ENCODE results near the gene DCPS. TPM values are rescaled to one million over a fixed set of nuclear protein-coding genes. Genes with fewer than 3 reads are reported as not detected.
A peak's percentile ranks its signal among the peaks of the same experiment; 100 is the strongest.

DCPS gene
- total and polyA plus RNA-seq, 2 of the 4 experiments (the other 2 are of a cell fraction), result 19.7 to 34.8 TPM

DNA sequence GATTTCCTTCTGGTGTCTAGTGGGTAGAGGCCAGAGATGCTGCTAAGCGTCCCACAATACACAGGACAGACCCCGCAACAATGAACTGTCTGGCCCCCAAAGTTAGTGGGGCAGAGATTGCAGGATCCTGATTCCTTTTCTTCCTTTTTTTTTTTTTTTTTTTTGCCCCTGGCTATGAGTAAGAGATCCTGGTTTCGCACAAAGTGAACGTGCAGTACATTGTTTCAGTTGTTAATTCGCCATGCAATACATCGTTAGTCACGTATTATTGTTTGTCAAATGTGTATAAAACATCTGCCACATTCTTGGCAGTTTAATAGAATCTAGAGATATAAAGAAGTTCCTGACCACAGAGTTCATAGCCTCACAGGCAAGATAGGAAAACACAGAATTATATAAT lies 71.9 kb downstream of the DCPS start:
- BruUV-seq (replicated peaks), result no TSS peak
- H4K5ac ChIP-seq (ENCODE audit: low read depth, low read length), result peak overlapping the region; percentile 72

More for the DNA sequence above, 71.9 kb downstream of the DCPS start:
- H3K4me2 ChIP-seq (ENCODE audit: low read depth, low read length), result peak overlapping the region; percentile 86
- no peaks in the 10 kb centered on the region for H3K36me3 ChIP-seq (ENCODE audit: control insufficient read depth, insufficient read depth, low read length)
- H2AFZ ChIP-seq (replicated peaks; ENCODE audit: low read length, poor library complexity), result no peak overlapping the region
- 0 out of 2 replicates have a peak overlapping the region, but pooled peaks have one; percentile 20 for H3K9ac ChIP-seq (ENCODE audit: low read depth, low read length)
- no peak overlapping the region for H4K8ac ChIP-seq (ENCODE audit: low read depth in 2 of 2, low read length in 2 of 2)
- H3K23ac ChIP-seq (ENCODE audit: low read depth, low read length), result no peak overlapping the region; the same call in 1 of the 2 replicates
- no peaks in the 10 kb centered on the region for H3K9me3 ChIP-seq (ENCODE audit: control insufficient read depth, insufficient read depth, low read length)
- no peak overlapping the region for H2BK15ac ChIP-seq (ENCODE audit: low read depth, low read length)
- H3K4me3 ChIP-seq (ENCODE audit: insufficient read depth, low read depth, low read length), result no peak overlapping the region
- H3K79me1 ChIP-seq (ENCODE audit: low read depth in 1 of 2, low read length in 2 of 2), result peaks cover 21 to 38% of the 10 kb centered on the region in 2 experiments
- peaks cover 7% of the 10 kb centered on the region for H3K4me1 ChIP-seq (ENCODE audit: control insufficient read depth, insufficient read depth, low read length)
- dilution Hi-C loops (cut with HindIII; ENCODE audit: low sequenced_read_pairs, unreplicated experiment) (no loop called here), intact Hi-C loops (cut with micrococcal nuclease) (no loop called here), in situ Hi-C loops (cut with MboI; ENCODE audit: low sequenced_read_pairs) (no loop called here)
- no peak overlapping the region for H2BK5ac ChIP-seq (ENCODE audit: low read depth, low read length, poor library complexity, severe bottlenecking)
- no peaks in the 10 kb centered on the region for H3K27me3 ChIP-seq (ENCODE audit: control insufficient read depth, insufficient read depth, low read length)
- H2BK120ac ChIP-seq (ENCODE audit: low read depth, low read length), result no peak overlapping the region
- H3K56ac ChIP-seq (ENCODE audit: extremely low read depth, insufficient read depth, low read length), result no peak overlapping the region
- H2AK9ac ChIP-seq (replicated peaks; ENCODE audit: low read depth, low read length, poor library complexity), result no peak overlapping the region
- H3K14ac ChIP-seq (replicated peaks; ENCODE audit: low read depth, low read length), result no peak overlapping the region
- WGBS, 2 experiments (ENCODE audit: extremely low coverage in 2 of 2, insufficient read length in 1 of 2), result no CpG with 5 or more reads among the region's 7 CpGs
- ChIA-PET CTCF (no interaction called here), POLR2A (ENCODE audit: unreplicated experiment) (no interaction called here)
- no peak overlapping the region for H4K91ac ChIP-seq (ENCODE audit: insufficient read depth, low read depth, low read length)
- H3K9me1 ChIP-seq (ENCODE audit: insufficient read depth, low read length), result no peaks in the 10 kb centered on the region; the same call in none of the 2 replicates
- 0 out of 2 replicates have a peak overlapping the region, but pooled peaks have one; percentile 75 for H3K18ac ChIP-seq (ENCODE audit: low read depth, low read length)
- H3K27ac ChIP-seq (ENCODE audit: insufficient read depth, low read length), result no peak overlapping the region; the same call in 1 of the 2 replicates
- DNase-seq (peak; percentile 86), ATAC-seq (ENCODE audit: low read depth) (peak; percentile 70)
- no peak overlapping the region for H2BK20ac ChIP-seq (ENCODE audit: low read depth, low read length)
- TF ChIP-seq RFX5 (IDR thresholded peaks at IDR 0.05; ENCODE audit: low read depth, low read length) (no peak), CEBPB (IDR thresholded peaks at IDR 0.05; ENCODE audit: low read depth, low read length) (peak; percentile 41; the same call in 1 of the 2 replicates), FOS (IDR thresholded peaks at IDR 0.05; ENCODE audit: low read depth, low read length) (0 out of 2 replicates have a peak, but pooled peaks have one; percentile 28), BHLHE40 (IDR thresholded peaks at IDR 0.05; ENCODE audit: low read depth, low read length) (peak; percentile 99)
- no peak overlapping the region for H2AK5ac ChIP-seq (ENCODE audit: low read depth, low read length)
- no peak overlapping the region for H3K4ac ChIP-seq (ENCODE audit: low read depth, low read length)
- H4K20me1 ChIP-seq (ENCODE audit: insufficient read depth, low read length), result peaks cover 15% of the 10 kb centered on the region; the same call in 1 of the 2 replicates

Measured in IMR-90 (cell line).